ENCODE measurements around the gene ARL5B. TPM values are rescaled to one million over a fixed set of nuclear protein-coding genes. Genes with fewer than 3 reads are reported as not detected.

ARL5B gene
- total and polyA plus RNA-seq, 4 donors, result 3.7 to 49.2 (median 8.2) TPM

DNA sequence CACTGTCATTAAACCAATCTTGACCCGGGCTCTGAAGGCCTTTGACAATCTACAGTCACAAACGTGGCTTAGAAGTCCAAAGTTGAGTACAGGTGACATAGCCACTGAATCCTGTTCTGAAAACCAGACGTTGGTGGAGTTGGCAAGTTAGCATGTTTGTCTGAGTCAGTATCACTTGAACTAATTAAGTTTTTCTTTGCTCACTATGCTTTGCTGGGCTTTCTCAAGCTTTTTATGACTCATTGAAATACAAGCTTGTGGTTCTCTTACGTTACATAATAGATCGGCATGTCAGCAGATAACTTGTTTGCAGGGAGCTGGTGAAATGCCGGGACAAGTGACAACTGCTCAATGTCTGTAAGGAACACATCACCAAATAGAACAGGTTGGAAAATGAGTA is 53.8 kb downstream of the ARL5B start:
- ATAC-seq (ENCODE audit: insufficient read depth, low FRiP score) (peak; percentile 79), DNase-seq (no peak)
- peaks cover 0 to 2% (median 0%) of the 10 kb centered on the region in 4 donors for H3K9me3 ChIP-seq (ENCODE audit: control insufficient read depth in 4 of 4, insufficient read depth in 3 of 4, low read length in 3 of 4)
- 48 to 79% methylated on average over 6 of the region's 6 CpGs for WGBS, 2 donors
- TF ChIP-seq, protein P1, sequence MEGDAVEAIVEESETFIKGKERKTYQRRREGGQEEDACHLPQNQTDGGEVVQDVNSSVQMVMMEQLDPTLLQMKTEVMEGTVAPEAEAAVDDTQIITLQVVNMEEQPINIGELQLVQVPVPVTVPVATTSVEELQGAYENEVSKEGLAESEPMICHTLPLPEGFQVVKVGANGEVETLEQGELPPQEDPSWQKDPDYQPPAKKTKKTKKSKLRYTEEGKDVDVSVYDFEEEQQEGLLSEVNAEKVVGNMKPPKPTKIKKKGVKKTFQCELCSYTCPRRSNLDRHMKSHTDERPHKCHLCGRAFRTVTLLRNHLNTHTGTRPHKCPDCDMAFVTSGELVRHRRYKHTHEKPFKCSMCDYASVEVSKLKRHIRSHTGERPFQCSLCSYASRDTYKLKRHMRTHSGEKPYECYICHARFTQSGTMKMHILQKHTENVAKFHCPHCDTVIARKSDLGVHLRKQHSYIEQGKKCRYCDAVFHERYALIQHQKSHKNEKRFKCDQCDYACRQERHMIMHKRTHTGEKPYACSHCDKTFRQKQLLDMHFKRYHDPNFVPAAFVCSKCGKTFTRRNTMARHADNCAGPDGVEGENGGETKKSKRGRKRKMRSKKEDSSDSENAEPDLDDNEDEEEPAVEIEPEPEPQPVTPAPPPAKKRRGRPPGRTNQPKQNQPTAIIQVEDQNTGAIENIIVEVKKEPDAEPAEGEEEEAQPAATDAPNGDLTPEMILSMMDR (IDR thresholded peaks at IDR 0.05; ENCODE audit: control extremely low read depth, extremely low read depth), result no peak
- H3K4me1 ChIP-seq (ENCODE audit: control insufficient read depth in 5 of 5, insufficient read depth in 5 of 5, low read length in 5 of 5), result no peaks in the 10 kb centered on the region
- H3K27me3 ChIP-seq (ENCODE audit: control insufficient read depth in 3 of 3, insufficient read depth in 3 of 3, low read length in 2 of 3), result no peaks in the 10 kb centered on the region
- no peak overlapping the region for H3K4me3 ChIP-seq
- H3K27ac ChIP-seq (ENCODE audit: low read depth in 1 of 2, low read length in 1 of 2), result no peak overlapping the region
- no peaks in the 10 kb centered on the region for H3K36me3 ChIP-seq (ENCODE audit: control insufficient read depth in 4 of 4, insufficient read depth in 4 of 4, low read length in 4 of 4)
- no peak overlapping the region for H3K9ac ChIP-seq (ENCODE audit: insufficient read depth in 1 of 2, low read length in 2 of 2)

DNA sequence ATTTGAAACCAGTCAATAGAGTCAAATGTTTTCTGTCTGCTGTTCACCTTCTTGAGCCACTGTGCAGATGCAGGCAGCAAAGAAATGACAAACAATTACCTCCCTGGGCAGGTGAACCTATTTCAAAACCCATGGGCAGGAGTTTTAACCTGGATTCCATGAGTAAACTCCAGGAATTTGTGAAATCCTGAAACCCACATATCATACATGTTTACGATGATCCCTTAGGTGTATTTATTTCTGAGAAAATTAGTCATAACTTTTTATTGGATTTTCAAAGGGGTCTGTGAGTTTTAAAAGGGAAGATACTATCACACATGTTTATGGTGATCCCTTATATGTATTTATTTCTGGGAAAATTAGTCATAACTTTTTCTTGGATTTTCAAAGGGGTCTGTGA is 59.8 kb downstream of the ARL5B start:
- no peak overlapping the region for H3K27ac ChIP-seq (ENCODE audit: low read depth in 1 of 2, low read length in 1 of 2)
- no peak overlapping the region for H3K4me3 ChIP-seq
- no peaks in the 10 kb centered on the region for H3K36me3 ChIP-seq (ENCODE audit: control insufficient read depth in 4 of 4, insufficient read depth in 4 of 4, low read length in 4 of 4)
- no peaks in the 10 kb centered on the region for H3K27me3 ChIP-seq (ENCODE audit: control insufficient read depth in 3 of 3, insufficient read depth in 3 of 3, low read length in 2 of 3)
- H3K4me1 ChIP-seq (ENCODE audit: control insufficient read depth in 5 of 5, insufficient read depth in 5 of 5, low read length in 5 of 5), result no peaks in the 10 kb centered on the region
- no peak overlapping the region for H3K9ac ChIP-seq (ENCODE audit: insufficient read depth in 1 of 2, low read length in 2 of 2)
- 95 to 96% methylated on average over 1 of the region's 1 CpG for WGBS, 2 donors
- DNase-seq, result no peak
- TF ChIP-seq, protein P1 (IDR thresholded peaks at IDR 0.05; ENCODE audit: control extremely low read depth, extremely low read depth), result no peak
- H3K9me3 ChIP-seq (ENCODE audit: control insufficient read depth in 4 of 4, insufficient read depth in 3 of 4, low read length in 3 of 4), result no peaks in the 10 kb centered on the region
- ATAC-seq (ENCODE audit: insufficient read depth, low FRiP score), result no peak

DNA sequence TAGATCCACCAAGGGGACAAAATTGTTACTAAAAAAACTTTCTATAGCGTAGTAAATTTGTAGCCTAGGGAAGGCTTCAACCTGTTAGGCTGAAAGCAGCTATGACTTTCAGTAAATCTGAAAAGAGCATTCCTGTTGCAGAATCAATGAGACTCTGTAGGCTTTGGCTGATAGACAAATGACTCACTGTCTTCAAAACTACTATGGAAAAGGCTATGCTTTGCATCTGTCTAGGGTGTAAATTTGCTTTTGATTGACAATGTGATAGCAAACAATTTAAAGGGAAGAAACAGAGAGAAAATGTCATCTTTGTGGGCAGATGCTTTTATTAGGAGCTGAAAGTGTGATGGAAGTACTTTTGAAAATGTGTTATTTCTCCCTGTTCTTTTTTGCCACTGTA is 60.6 kb downstream of the ARL5B start:
- H3K27me3 ChIP-seq (ENCODE audit: control insufficient read depth in 3 of 3, insufficient read depth in 3 of 3, low read length in 2 of 3), result no peaks in the 10 kb centered on the region
- H3K9ac ChIP-seq (ENCODE audit: insufficient read depth in 1 of 2, low read length in 2 of 2), result no peak overlapping the region
- H3K9me3 ChIP-seq (ENCODE audit: control insufficient read depth in 4 of 4, insufficient read depth in 3 of 4, low read length in 3 of 4), result no peaks in the 10 kb centered on the region
- H3K4me1 ChIP-seq (ENCODE audit: control insufficient read depth in 5 of 5, insufficient read depth in 5 of 5, low read length in 5 of 5), result no peaks in the 10 kb centered on the region
- TF ChIP-seq, protein P1 (IDR thresholded peaks at IDR 0.05; ENCODE audit: control extremely low read depth, extremely low read depth), result no peak
- H3K4me3 ChIP-seq, result no peak overlapping the region
- 95 to 98% methylated on average over 1 of the region's 1 CpG for WGBS, 2 donors
- DNase-seq (no peak), ATAC-seq (ENCODE audit: insufficient read depth, low FRiP score) (no peak)
- H3K36me3 ChIP-seq (ENCODE audit: control insufficient read depth in 4 of 4, insufficient read depth in 4 of 4, low read length in 4 of 4), result no peaks in the 10 kb centered on the region
- no peak overlapping the region for H3K27ac ChIP-seq (ENCODE audit: low read depth in 1 of 2, low read length in 1 of 2)

DNA sequence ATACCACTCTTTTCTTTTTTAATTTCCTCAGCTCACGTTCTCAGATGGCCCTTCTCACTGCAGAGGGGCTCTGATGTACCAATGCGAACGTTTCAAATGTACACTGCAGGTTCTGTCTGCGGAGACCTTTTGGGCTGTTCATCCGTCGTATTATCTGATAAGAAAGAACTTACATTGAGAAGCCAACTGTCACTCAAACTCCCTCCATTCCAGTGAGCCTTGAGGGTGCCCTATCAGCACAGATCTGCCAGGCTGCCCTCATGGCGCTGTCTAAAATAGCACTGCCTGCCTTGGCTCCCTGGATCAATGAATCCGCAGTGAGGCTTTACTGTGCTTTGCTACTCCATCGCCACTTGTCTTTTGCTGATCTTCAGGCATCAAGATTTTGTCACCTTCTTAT is 61.8 kb downstream of the ARL5B start:
- no peak overlapping the region for H3K4me3 ChIP-seq
- H3K27ac ChIP-seq (ENCODE audit: low read depth in 1 of 2, low read length in 1 of 2), result no peak overlapping the region
- TF ChIP-seq, protein P1 (IDR thresholded peaks at IDR 0.05; ENCODE audit: control extremely low read depth, extremely low read depth), result no peak
- H3K27me3 ChIP-seq (ENCODE audit: control insufficient read depth in 3 of 3, insufficient read depth in 3 of 3, low read length in 2 of 3), result no peaks in the 10 kb centered on the region
- 68 to 82% methylated on average over 9 of the region's 9 CpGs for WGBS, 2 donors
- H3K36me3 ChIP-seq (ENCODE audit: control insufficient read depth in 4 of 4, insufficient read depth in 4 of 4, low read length in 4 of 4), result no peaks in the 10 kb centered on the region
- no peaks in the 10 kb centered on the region for H3K4me1 ChIP-seq (ENCODE audit: control insufficient read depth in 5 of 5, insufficient read depth in 5 of 5, low read length in 5 of 5)
- DNase-seq (no peak), ATAC-seq (ENCODE audit: insufficient read depth, low FRiP score) (no peak)
- no peak overlapping the region for H3K9ac ChIP-seq (ENCODE audit: insufficient read depth in 1 of 2, low read length in 2 of 2)
- H3K9me3 ChIP-seq (ENCODE audit: control insufficient read depth in 4 of 4, insufficient read depth in 3 of 4, low read length in 3 of 4), result no peaks in the 10 kb centered on the region

Data from lung (tissue), 12 donors.